Measurements from ENCODE around the gene KIF26B.

The KIF26B gene

DNA sequence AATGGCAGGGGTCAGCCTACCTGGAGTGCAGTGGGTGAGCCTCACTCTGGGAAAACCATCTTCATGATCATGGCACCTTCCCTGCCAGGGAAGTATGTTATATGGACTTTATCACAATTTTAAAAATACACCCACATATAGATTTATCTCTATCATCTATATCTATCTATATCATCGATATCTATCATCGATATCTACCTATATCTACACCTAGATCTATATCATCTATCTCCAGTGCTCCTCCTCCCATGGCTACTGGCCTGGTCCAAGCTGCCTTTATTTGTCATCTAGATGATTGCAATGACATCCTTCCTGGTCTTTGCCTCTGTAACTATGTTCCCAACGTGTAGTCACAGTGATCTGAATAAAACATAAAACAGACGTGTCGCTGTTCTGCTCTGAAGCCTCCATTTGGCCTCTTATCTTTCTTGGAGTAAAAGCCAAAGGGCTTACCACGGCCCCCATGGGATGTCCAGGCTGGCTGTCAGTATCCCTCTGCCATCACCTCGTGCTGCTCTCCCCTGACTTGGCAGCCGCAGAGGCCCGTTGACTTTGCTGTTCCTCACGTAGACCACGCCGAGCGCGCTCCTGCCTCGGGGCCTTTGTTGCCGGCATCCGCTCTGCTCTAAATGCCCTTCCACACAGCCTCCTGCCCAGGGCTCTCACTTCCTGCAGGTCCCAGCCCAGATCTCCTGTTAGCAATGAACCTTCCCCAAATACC, 20.6 kb upstream of the KIF26B start:
- DNase-seq: no peak

DNA sequence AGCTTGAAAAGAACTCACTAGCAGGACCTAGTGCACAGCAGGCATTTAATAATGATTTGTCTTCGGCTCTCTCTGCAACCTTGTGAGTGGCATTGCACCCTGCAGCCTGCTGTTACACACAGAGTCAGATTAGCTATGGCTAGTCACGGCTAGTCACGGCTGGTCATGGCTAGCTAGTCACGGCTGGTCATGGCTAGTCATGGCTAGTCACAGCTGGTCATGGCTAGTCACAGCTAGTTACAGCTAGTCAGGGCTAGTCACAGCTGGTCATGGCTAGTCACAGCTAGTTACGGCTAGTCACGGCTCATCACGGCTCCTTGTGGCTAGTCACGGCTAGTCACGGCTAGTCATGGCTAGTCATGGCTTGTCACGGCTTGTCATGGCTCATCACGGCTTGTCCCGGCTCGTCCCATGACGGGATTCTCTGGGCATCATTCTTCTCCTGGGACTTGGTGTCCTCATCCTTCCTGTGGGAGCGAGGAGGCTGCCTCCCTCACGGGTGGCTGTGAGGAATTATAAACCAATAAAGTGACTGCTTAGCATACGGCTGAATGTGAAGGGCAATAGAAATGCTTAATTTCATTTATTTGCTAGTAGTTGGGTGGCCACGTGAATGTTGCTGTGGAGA, 12.5 kb upstream of the KIF26B start:
- no peak for DNase-seq

DNA sequence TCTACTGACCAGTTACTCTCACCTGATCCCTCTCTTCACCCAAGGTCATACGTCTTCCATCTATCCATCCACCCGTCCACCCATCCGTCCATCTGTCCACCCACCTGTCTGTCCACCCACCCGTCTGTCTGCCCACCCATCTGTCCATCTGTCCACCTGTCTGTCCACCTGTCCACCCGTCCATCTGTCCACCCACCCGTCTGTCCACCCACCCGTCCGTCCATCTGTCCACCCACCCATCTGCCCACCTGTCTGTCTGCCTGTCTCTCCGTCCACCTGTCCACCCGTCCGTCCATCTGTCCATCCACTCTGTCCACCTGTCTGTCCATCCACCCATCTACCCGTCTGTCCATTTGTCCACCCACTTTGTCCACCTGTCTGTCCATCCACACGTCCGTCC, 11.8 kb upstream of the KIF26B start:
- DNase-seq: no peak

DNA sequence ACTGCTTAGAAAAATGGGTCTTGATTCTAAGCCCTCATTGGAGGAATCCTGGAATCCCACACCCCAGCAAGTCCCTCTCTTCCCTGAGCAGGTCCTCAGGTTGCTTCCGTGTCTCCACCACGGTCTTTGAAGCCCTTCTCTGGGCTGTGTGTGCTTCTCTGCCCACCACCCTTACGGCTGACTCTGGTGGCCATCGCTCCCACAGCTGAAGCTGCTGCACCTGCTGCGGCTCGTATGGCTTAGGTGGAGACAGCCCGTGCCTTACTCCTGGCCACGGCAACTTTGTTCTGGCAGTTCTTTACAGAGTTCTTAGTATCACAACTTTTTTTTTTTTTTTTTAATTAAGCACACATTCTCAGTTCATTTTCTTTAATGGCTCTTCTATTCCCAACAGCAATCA, 10.9 kb upstream of the KIF26B start:
- no peak for DNase-seq

DNA sequence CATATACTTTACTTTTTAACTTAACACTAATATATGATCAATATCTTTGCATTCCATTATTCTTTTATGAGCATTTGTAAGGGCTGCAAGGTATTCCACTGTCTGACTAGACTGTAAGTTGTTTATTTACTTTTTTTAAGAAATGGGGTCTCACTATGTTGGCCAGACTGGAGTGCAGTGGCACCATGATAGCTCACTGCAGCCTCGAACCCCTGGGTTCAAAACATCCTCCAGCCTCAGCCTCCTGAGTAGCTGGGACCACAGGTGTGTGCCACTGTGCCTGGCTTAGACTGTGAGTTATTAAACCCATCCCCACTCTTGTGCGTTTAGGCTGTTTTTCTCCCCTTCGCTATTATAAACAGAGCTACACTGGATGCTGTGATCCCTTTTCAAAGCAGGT, 6.7 kb upstream of the KIF26B start:
- no peak for DNase-seq

DNA sequence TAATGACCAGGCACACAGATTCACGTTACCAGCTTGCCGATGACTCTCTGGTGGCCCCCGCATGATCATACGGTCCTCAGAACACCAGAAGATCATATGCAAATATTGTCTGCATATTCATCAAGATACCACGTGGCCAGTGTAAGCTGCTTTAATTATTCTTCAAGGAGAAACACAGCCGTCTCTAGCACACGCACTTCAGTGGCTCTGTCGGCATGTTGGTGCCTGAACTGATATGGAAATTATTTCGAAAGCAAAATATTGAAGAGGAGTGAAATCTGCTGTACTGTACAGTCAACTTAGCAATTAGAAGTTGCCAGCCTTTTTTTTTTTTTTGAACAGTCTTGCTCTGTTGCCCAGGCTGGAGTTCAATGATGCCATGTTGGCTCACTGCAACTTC, 5.9 kb upstream of the KIF26B start:
- no peak for DNase-seq

DNA sequence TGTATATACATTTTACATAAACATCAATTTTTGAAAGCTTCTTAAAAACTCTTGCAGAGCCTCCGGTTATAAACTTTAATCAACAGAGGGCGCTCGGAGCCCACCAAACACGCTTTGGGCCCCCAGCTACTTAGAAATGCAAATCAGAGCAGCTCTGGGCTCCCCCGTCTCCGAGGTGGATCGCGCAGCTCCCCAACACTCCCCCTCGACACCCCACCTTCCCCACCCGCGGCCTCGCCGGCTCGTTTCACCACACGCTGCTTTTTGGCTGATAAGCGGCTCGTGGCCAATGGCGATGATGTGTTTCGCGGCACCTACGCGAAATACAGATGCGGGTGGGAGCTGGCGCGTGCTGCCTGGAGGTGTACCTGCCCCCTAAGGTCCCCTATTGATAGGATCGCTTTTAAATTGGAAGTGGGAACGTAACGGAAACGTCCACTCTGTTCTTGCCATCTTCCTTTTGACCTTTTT, 1.7 kb upstream of the KIF26B start:
- peak; percentile 25 for DNase-seq

DNA sequence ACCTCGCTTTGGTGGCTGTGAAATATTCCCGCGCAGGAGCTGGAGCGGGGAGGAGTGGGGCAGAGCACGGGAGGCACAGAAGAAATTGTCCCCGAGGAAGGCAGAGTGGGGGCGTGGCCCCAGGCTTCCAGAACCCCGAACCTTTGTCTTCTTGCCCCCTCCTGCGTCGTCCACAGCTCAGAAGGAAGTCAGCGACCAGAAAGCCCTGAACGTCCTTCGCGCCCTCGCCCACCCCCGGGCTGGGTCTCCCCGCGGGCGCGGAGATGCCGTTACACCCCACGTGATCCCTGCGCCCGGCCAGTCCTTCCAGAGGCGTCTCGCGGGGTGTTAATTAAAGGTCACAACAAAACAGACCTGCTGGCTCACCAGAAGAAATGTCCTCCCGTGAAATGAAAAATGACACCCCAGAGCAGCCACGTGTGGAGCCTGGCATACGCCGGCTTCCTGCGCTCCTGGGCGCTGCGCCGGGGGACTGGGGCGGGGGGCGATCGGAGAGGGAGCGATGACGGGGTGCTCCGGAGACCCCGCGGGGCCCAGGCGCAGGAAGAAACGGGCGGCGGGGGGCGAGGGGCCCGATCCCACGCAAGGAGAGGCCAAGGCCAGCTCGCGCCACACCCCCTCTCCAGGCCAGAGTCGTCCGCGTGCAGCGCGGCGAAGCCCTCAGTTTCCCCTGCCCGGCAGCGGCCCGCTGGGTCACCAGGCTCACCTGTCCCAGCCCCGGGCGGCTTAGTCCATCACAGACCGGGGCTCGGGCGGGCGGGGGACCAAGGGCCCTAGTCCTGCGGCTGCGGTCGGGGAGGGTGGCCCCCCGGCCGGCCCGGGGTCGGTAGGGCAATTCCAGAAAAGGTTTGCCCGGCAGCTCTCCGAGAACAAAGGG, 995 bp upstream of the KIF26B start:
- DNase-seq: no peak

DNA sequence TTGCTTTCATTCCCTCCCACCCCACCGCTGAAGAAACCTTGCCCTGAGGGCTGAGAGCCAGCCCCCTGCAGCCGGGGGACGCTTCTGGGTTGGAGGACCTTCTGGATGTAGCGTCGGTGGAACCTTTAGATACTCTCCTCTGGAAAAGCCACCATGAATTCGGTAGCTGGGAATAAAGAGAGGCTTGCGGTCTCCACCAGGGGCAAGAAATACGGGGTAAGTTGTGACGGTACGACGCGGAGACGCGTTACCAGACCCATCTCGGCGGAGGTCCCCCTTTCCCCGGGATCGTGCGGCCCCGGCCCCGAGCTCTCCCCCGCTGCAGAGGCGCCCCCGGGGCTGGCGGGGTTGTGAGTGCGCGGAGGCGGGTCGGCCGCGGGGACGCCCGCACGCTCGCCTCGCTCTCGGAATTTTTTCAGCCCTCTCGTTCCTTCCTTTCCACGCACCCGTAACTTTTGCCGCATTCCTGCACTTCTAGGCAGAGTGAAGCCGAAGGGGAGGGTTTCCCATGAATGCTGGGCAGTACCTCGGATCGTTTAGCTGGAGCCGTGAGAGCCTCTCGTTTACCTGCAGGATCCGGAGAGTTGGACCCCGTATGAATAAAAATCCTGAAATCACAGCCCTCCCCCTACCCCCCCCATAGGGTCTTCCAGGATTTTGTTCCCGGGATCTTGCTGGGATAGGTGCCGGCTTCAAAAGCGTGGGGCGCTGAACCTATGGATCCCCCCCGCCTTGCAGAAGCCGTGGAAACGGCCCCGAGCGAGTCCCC, 671 bp downstream of the KIF26B start:
- DNase-seq: no peak

DNA sequence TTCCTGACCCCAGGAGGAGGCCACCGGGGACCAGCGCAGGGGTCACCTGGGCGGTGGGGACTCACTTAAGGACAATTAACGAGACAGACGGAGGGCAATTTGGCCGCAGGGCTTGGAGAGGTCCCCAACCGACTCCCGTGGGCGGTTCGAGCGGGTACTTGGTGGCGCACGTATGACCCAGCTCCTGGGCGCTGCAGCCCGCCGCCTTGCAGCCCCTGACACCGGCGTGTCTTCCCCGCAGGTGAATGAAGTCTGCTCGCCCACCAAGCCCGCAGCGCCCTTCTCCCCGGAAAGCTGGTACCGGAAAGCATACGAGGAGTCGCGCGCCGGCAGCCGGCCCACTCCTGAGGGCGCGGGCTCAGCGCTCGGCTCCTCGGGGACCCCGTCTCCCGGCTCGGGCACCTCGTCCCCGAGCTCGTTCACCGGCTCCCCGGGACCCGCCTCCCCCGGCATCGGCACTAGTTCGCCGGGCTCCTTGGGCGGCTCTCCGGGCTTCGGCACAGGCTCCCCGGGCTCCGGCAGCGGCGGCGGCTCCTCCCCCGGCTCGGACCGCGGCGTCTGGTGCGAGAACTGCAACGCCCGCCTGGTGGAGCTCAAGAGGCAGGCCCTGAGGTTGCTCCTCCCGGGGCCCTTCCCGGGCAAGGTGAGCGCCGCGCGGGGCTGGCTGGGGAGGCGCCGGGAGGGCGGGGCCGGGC, 1.4 kb downstream of the KIF26B start:
- peak; percentile 69 for DNase-seq

DNA sequence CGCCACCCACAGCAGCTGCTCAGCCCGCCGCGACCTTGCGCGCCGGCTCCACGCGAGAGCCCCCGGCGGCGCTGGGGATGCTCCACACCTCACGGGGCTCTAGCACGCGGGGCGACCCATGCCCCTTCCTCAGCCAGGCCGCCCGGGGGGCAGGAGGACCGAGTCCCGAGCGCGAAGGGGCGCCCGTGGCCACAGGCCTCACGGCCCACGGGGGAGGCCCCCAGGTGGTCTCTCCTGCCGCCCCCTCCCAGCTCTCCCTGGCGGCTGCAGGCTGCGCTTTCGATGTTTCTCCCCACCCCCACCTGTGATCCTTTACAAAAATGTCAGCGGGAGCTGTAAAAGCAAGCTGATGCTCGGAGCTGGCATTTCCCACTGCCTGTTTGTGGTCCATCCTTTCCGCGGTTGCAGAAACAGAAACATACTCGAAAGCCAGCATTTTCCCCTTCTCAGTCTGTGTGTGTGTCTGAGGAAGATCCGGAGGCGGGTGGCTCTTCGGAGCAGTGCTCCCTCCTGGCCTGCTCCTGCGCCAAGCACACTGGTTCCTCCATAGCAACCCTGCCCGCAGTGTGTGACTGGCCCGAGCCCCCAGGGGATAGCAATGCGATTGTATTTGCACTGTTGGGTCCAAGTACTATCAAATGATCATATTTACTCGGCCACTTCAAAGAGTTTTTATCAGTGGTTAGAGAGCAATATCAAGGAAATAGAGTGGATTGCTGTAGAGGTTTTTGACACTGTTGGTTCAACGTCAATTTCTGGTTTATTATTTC, 2.1 kb downstream of the KIF26B start:
- peak; percentile 61 for DNase-seq

DNA sequence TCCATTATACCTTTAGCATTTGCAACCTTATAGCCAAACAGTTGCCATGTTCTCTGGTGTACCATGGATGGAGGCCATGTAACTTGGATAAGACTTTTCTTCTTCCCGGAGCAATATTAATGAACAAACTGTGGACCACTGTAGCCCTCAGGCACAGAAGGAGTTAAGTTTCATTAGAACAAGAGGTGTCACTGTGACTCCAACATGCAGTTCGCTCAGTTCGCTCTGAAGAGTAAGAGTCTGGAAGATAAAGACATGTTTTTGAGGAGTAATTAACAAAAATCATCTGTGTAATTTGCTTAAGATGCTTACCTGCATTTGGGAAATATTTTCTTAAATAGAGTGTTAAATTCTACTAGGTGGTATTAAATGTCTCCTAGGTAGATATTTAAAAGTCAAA, 4.1 kb downstream of the KIF26B start:
- no peak for DNase-seq

DNA sequence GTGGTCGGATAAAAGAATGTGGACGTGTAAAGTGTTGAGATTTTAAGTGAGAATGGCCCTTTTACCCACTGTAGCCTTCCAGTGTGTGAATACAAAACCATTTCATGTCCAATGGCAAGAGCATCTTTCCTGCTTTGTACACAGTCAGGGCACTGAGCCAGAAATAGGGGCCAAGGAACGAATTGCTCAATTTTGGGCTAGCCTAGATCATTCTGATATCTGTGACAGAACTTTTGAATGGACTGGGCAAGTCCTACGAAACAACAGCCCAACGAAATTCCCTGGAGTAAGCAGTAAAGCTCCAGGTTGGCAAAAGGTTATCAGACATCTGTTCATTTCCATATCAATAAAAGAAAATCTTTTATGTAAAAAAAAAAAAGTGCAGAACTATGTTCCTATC, 5.5 kb downstream of the KIF26B start:
- DNase-seq: no peak

DNA sequence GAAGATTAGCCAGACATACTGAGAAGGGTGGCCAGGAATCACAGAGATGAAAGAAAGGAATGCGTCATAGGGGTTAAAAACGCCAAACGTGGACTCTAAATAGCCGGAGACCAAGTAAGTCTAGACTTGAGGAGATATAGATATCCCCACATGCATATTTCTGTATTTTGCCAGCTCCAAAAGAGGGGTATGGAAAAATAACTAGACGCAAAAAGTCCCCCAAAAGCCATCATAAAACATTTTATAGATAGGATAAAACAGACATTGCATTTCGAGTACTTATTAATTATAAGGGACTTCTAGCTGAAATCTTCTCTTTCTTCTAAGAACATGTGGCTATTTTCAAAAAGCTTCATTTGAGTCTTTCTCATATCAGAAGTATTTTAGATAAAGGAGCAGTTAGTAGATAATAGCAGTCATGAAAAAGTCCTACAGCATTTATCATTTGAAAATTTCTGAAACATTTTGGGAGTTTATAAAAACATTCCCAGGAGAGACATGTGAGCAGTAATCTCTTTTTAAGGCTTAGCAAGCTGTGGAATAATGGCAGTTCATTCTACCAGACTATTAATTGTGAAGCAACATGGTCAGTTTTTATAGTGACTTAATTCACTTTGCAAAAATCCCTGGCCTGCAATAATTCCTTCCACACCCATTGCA, 6.1 kb downstream of the KIF26B start:
- DNase-seq: no peak

DNA sequence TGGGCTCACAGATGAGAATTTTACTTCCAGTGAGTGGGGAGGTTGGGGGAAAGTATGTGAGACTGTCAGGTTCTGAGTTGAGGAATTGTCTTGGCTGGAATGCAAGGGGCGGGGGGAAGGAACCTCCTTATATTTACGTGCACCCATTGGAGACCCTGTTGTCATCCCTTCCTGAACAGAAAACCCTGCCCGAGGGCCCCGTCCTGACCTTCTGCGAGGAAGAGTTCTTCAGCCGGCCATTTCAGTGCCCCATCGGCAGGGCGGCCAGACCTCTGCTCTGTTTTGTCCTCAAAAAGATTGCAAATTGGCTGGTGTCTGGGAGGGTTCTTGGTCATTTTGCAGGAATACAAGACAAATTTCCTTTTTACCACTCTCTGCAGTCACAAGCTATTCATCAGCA, 7.1 kb downstream of the KIF26B start:
- DNase-seq: no peak

DNA sequence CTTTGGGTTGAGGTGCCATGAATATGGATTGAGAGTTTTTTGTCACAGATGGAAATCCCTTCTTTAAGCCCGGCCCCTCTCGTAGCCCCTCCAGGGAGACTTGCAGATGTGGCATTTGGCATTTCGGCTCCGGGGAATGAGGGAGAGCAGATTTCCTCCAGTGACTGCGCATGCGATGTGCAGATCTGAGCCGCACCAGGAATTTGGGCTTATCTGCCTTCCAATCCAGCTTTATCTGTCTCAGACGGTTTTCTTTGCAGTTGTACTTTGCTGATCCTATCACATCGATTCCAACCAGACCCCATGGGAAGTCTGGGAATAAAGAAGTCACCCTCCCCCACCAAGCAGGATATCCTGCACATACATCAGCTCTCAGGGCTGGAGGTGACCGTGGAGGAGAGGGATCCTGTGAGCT, 11.7 kb downstream of the KIF26B start:
- no peak for DNase-seq

DNA sequence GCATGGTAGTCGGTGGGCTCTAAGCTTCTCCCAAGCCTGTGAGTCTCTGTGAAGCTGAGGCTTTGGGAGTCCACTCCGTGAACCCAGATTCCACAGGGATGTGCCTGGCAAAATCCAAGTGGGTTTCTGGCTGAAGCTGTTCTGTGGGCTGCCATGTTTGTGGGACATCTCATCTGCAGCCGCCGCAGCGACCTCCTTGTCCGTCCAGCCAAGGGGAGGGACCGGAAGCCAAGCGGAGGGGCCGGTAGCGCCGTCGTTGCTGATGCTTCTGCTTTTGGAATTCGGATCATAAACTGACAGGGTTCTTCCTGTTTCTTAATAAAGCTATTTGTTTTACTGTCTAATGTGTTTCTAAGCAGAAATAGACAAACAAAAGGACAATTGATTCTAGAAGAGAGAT, 13.3 kb downstream of the KIF26B start:
- no peak for DNase-seq

DNA sequence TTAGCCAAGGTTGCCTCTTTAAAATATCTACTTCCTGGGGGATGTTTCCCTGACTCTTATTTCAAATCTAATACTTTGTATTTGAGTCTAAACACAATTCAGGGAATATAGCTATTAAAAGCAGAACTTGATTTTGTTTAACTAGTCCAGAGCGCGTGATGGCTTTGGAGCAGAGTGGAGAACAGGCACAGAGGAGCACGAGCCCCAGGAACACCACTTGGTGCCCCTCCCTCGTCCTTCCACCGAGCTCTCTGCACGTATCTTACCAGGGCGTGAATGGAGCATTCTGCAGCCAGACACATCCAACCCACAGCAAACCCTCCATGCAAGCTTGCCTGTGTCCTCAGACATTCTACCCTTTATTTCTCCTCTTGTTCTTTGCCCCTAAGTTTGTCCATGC, 14.1 kb downstream of the KIF26B start:
- DNase-seq: no peak

DNA sequence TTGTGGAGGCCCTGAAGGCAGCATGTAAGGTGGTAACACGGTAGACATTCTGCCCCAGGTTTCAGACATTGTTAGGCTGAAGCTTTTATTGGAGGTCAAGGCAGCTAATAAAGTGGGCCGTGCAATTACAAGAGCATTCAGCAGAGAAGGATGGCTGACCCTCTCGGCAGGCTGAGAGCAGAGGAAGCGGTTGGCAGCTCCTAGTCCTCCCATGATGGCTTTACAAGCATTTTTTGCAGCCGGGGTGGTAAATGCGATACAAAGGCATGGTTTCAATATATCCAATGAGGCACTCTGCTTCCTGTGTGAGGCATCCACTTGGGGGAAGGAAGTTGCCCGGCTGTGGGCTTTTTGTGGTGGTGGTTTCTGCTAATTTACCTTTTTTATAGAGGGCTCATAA, 14.6 kb downstream of the KIF26B start:
- no peak for DNase-seq

DNA sequence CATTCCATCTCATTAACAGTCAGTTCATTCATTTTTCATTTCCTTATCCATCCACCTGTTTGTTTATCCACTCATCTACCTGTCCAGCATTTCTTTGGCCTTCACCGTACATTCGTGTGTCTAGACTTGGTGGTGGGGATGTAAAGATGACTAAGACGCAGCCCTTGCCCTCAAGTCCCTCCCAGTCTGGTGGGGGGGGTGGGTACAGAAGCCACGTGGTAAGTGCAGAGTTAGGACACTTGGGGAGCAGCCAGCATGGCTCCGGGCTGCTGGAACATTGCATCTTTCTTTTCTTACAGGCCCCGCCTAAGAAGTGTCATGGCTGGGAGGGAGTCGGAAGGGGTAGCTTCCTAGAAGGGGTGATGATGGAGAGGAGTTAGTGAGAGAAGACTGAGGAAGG, 17.2 kb downstream of the KIF26B start:
- DNase-seq: no peak

DNA sequence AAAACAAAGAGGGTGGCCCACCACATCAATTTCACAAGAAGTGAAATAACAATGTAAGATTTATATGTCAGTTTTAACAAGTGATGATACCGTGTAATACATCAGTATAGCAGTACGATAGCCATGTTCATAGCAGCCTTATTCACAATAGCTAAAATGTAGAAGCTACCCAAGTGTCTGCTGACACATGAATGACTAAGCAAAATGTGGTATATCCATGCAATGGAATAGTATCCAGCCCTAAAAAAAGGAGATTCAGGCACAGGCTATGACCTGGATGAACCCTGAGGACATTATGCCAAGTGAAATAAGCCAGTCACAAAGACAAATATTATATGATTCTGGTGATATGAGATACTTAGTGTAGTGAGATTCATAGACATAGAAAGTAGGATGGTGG, 18.0 kb downstream of the KIF26B start:
- DNase-seq: no peak
